IMR-90 (cell line): ENCODE measurements around the gene SLC25A11. TPM values are rescaled to one million over a fixed set of nuclear protein-coding genes. Genes with fewer than 3 reads are reported as not detected.

Experiments used
- ATAC-seq: fragments of 200-7000 bp; cut with Tn5 transposase; 2 replicates; pipeline ENCODE4 v1.9.1; 2020; ENCODE audit warnings: low read depth, mild to moderate bottlenecking, moderate library complexity
- BruUV-seq: library from RNA; stranded (reverse); fragments of 400-500 nt; replicated peaks from 2 replicates; lab custom pipeline; 2021; lab: Mats Ljungman, UMichigan
- CTCF ChIA-PET: fragments of 300-600 bp; formaldehyde crosslinking; extraction: SDS; loops from one replicate; lab custom pipeline; 2021; ENCODE audit warnings: antibody characterized with exemption; lab: Yijun Ruan, JAX
- POLR2A ChIA-PET: fragments of 300-600 bp; sonication (Branson Sonifier 250); formaldehyde crosslinking; loops from one replicate; lab custom pipeline; 2022; ENCODE audit warnings: antibody characterized with exemption; ENCODE audit not compliant: unreplicated experiment; lab: Charles Lee
- DNase-seq: peaks from one replicate; pipeline ENCODE4 v3.0.0; 2013
- H2AFZ ChIP-seq: replicated peaks from 2 replicates; pipeline ENCODE3; 2013; ENCODE audit warnings: low read length, mild to moderate bottlenecking; ENCODE audit not compliant: poor library complexity
- H2AK5ac ChIP-seq: 2 replicates; pipeline ENCODE4 v1.6.1; 2013; ENCODE audit warnings: low read depth, low read length, inconsistent platforms
- H2AK9ac ChIP-seq: replicated peaks from 2 replicates; pipeline ENCODE3; 2013; ENCODE audit warnings: mild to moderate bottlenecking, low read depth, low read length, moderate library complexity; ENCODE audit not compliant: poor library complexity
- H2BK120ac ChIP-seq: 2 replicates; pipeline ENCODE4 v1.6.1; 2013; ENCODE audit warnings: low read depth, low read length, inconsistent platforms
- H2BK15ac ChIP-seq: 3 replicates; pipeline ENCODE4 v1.6.1; 2013; ENCODE audit warnings: low read depth, low read length, inconsistent platforms
- H2BK20ac ChIP-seq: 2 replicates; pipeline ENCODE4 v1.6.1; 2013; ENCODE audit warnings: low read depth, mild to moderate bottlenecking, inconsistent platforms, low read length, moderate library complexity
- H2BK5ac ChIP-seq: 2 replicates; pipeline ENCODE4 v1.6.1; 2013; ENCODE audit warnings: mild to moderate bottlenecking, low read depth, low read length, inconsistent platforms; ENCODE audit not compliant: poor library complexity, severe bottlenecking
- H3K14ac ChIP-seq: replicated peaks from 2 replicates; pipeline ENCODE4 v1.6.1; 2013; ENCODE audit warnings: low read depth, low read length, inconsistent platforms
- H3K18ac ChIP-seq: 2 replicates; pipeline ENCODE4 v1.6.1; 2013; ENCODE audit warnings: low read depth, low read length, control low read depth
- H3K23ac ChIP-seq: 2 replicates; pipeline ENCODE4 v1.6.1; 2013; ENCODE audit warnings: low read depth, low read length, inconsistent platforms
- H3K27ac ChIP-seq: 2 replicates; pipeline ENCODE4 v1.5.1; 2013; ENCODE audit warnings: mild to moderate bottlenecking, control low read depth, low read length; ENCODE audit not compliant: insufficient read depth
- H3K27me3 ChIP-seq: 2 replicates; pipeline ENCODE4 v1.6.1; 2013; ENCODE audit warnings: low read length; ENCODE audit not compliant: control insufficient read depth, insufficient read depth
- H3K36me3 ChIP-seq: 2 replicates; pipeline ENCODE4 v1.6.1; 2013; ENCODE audit warnings: low read length, mixed read lengths; ENCODE audit not compliant: control insufficient read depth, insufficient read depth
- H3K4ac ChIP-seq: 2 replicates; pipeline ENCODE4 v1.6.1; 2013; ENCODE audit warnings: low read depth, low read length, inconsistent platforms
- H3K4me1 ChIP-seq: 2 replicates; pipeline ENCODE4 v1.6.1; 2013; ENCODE audit warnings: low read length, mixed read lengths; ENCODE audit not compliant: control insufficient read depth, insufficient read depth
- H3K4me2 ChIP-seq: 2 replicates; pipeline ENCODE4 v1.6.1; 2013; ENCODE audit warnings: low read depth, mild to moderate bottlenecking, control low read depth, low read length, moderate library complexity
- H3K4me3 ChIP-seq: 2 replicates; pipeline ENCODE4 v1.5.1; 2013; ENCODE audit warnings: low read depth, mild to moderate bottlenecking, control low read depth, low read length, moderate library complexity; ENCODE audit not compliant: insufficient read depth
- H3K56ac ChIP-seq: 2 replicates; pipeline ENCODE4 v1.6.1; 2013; ENCODE audit warnings: low read length, inconsistent platforms; ENCODE audit not compliant: insufficient read depth; ENCODE audit errors: extremely low read depth
- H3K79me1 ChIP-seq, 2 experiments: 2 replicates each; pipeline ENCODE4 v1.6.1; 2013; ENCODE audit warnings: low read length in 2 of 2, inconsistent platforms in 1 of 2, low read depth in 1 of 2
- H3K9ac ChIP-seq: 2 replicates; pipeline ENCODE4 v1.6.1; 2013; ENCODE audit warnings: low read depth, low read length, control low read depth
- H3K9me1 ChIP-seq: 2 replicates; pipeline ENCODE4 v1.6.1; 2013; ENCODE audit warnings: low read length, inconsistent platforms; ENCODE audit not compliant: insufficient read depth
- H3K9me3 ChIP-seq: 2 replicates; pipeline ENCODE4 v1.6.1; 2013; ENCODE audit warnings: low read length; ENCODE audit not compliant: control insufficient read depth, insufficient read depth
- H4K20me1 ChIP-seq: 2 replicates; pipeline ENCODE4 v1.6.1; 2013; ENCODE audit warnings: low read length, inconsistent platforms; ENCODE audit not compliant: insufficient read depth
- H4K5ac ChIP-seq: 2 replicates; pipeline ENCODE4 v1.6.1; 2013; ENCODE audit warnings: mild to moderate bottlenecking, low read depth, low read length, control low read depth
- H4K8ac ChIP-seq, 2 experiments: 2 replicates each; pipeline ENCODE4 v1.6.1; 2013; ENCODE audit warnings: low read depth in 2 of 2, low read length in 2 of 2, control low read depth in 1 of 2, inconsistent platforms in 1 of 2
- H4K91ac ChIP-seq: 2 replicates; pipeline ENCODE4 v1.6.1; 2013; ENCODE audit warnings: low read depth, low read length, inconsistent platforms; ENCODE audit not compliant: insufficient read depth
- BHLHE40 ChIP-seq: fragments of 150-350 bp; IDR thresholded peaks from 2 replicates; pipeline ENCODE4 v1.6.1; 2016; ENCODE audit warnings: mild to moderate bottlenecking, low read depth, low read length
- CEBPB ChIP-seq: IDR thresholded peaks from 2 replicates; pipeline ENCODE4 v1.6.1; 2012; ENCODE audit warnings: low read depth, low read length, improper control_type of control experiment
- CHD1 ChIP-seq: IDR thresholded peaks from 2 replicates; pipeline ENCODE4 v1.6.1; 2012; ENCODE audit warnings: low read depth, low read length, improper control_type of control experiment
- FOS ChIP-seq: fragments of 150-350 bp; IDR thresholded peaks from 2 replicates; pipeline ENCODE4 v1.6.1; 2016; ENCODE audit warnings: low read depth, low read length
- MAFK ChIP-seq: IDR thresholded peaks from 2 replicates; pipeline ENCODE4 v1.6.1; 2012; ENCODE audit warnings: low read depth, low read length, improper control_type of control experiment
- MXI1 ChIP-seq: IDR thresholded peaks from 2 replicates; pipeline ENCODE4 v1.6.1; 2012; ENCODE audit warnings: low read depth, mild to moderate bottlenecking, low read length, moderate library complexity, borderline replicate concordance
- NFE2L2 ChIP-seq: fragments of 150-350 bp; IDR thresholded peaks from 2 replicates; pipeline ENCODE4 v1.6.1; 2016; ENCODE audit warnings: low read depth, mild to moderate bottlenecking, low read length
- POLR2A ChIP-seq: IDR thresholded peaks from 2 replicates; pipeline ENCODE4 v1.6.1; 2012; ENCODE audit warnings: mild to moderate bottlenecking, low read depth, low read length
- RAD21 ChIP-seq: IDR thresholded peaks from 2 replicates; pipeline ENCODE4 v1.6.1; 2012; ENCODE audit warnings: low read length, improper control_type of control experiment
- RCOR1 ChIP-seq: IDR thresholded peaks from 2 replicates; pipeline ENCODE4 v1.6.1; 2012; ENCODE audit warnings: mild to moderate bottlenecking, low read length, improper control_type of control experiment; ENCODE audit not compliant: insufficient replicate concordance
- RFX5 ChIP-seq: IDR thresholded peaks from 2 replicates; pipeline ENCODE4 v1.8.0; 2012; ENCODE audit warnings: low read depth, mild to moderate bottlenecking, low read length, moderate library complexity
- SMC3 ChIP-seq: fragments of 150-350 bp; IDR thresholded peaks from 2 replicates; pipeline ENCODE4 v1.6.1; 2016; ENCODE audit warnings: low read depth, mild to moderate bottlenecking, antibody characterized with exemption, low read length, moderate library complexity
- WGBS, 2 experiments: methylation state at CpG; one replicate each; pipeline versions ENCODE4 v1.1.5 to v1.1.7; 2013; ENCODE audit warnings: missing lambda C conversion rate in 2 of 2; ENCODE audit not compliant: insufficient read length in 1 of 2; ENCODE audit errors: extremely low coverage in 2 of 2; 5-methylcytosine and 5-hydroxymethylcytosine counted together
- dilution Hi-C: fragments of 300-500 bp; cut with HindIII; formaldehyde crosslinking; loops from one replicate; pipeline ENCODE4 v1.14.3; 2018; ENCODE audit warnings: low sequenced_read_pairs; ENCODE audit not compliant: unreplicated experiment
- in situ Hi-C: fragments of 300-500 bp; cut with MboI; formaldehyde crosslinking; loops from 3 replicates; pipeline ENCODE4 v1.14.3; 2019; ENCODE audit warnings: low sequenced_read_pairs, inconsistent platforms, mixed read lengths
- intact Hi-C: fragments of 100-400 bp; cut with micrococcal nuclease; formaldehyde crosslinking; loops from 2 replicates; pipeline ENCODE4 v1.10.0; 2022
- polyA plus RNA-seq, 3 experiments: library from polyadenylated mRNA; depleted of rRNA; stranded (reverse); fragments of >200 nt; gene quantifications; 2 replicates each; pipeline ENCODE4 v1.2.3, GENCODE V29; 2012; ENCODE audit warnings: low replicate concordance in 1 of 3
- total RNA-seq: library from RNA; depleted of rRNA; stranded (reverse); fragments of >200 nt; gene quantifications from 2 replicates; pipeline ENCODE4 v1.2.3, GENCODE V29; 2012
- TF ChIP-seq, protein P1 (sequence below): fragments of 150-350 bp; IDR thresholded peaks from 2 replicates; pipeline ENCODE4 v1.6.1; 2017; ENCODE audit warnings: mild to moderate bottlenecking, antibody characterized with exemption, low read length, low read depth
- TF ChIP-seq, protein P2 (sequence below): conservative IDR thresholded peaks from 2 replicates; pipeline ENCODE4 v1.5.1; 2012; ENCODE audit warnings: mild to moderate bottlenecking, low read depth, low read length, improper control_type of control experiment
- TF ChIP-seq, protein P3 (sequence below): fragments of 150-350 bp; IDR thresholded peaks from 2 replicates; pipeline ENCODE4 v1.6.1; 2016; ENCODE audit warnings: low read depth, mild to moderate bottlenecking, low read length, moderate library complexity, borderline replicate concordance

The SLC25A11 gene
- total and polyA plus RNA-seq, 2 of the 4 experiments (the other 2 are of a cell fraction), result 35.0 to 62.2 TPM

DNA sequence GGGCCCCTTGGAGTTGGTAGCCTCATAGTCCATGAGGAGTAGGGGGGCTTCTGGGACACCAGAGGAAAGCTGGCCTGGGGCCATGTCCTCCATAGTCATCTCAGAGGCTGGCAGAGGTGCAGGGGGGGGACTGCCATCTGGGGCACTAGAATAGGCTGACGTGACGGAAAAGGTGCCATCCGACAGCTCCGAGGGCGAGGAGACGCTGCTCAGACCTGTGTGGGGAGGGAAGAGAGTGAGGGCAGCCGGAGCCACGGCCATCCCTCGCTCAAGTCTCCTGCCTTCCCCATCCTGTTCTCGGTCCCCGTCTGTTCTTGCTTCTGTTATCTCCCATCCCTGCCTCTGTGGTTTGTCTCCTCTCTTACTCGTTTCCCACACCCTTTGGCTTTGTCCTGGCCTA lies 32.5 kb upstream of the SLC25A11 start:
- dilution Hi-C loops, result no loop called here
- peaks cover 19% of the 10 kb centered on the region for H3K9me1 ChIP-seq
- intact Hi-C loops, result no loop called here
- no peak overlapping the region for H3K27ac ChIP-seq
- no peak overlapping the region for H3K4ac ChIP-seq
- H3K18ac ChIP-seq, result no peak overlapping the region
- H2BK5ac ChIP-seq, result no peak overlapping the region
- H3K23ac ChIP-seq, result no peak overlapping the region
- ATAC-seq (no peak), DNase-seq (no peak)
- no peak overlapping the region for H2AK5ac ChIP-seq
- H3K4me1 ChIP-seq, result peaks cover 14% of the 10 kb centered on the region
- H2AFZ ChIP-seq, result no peak overlapping the region
- H4K91ac ChIP-seq, result no peak overlapping the region
- ChIA-PET POLR2A (no interaction called here), CTCF (no interaction called here)
- peaks cover 3% of the 10 kb centered on the region; the same call in 1 of the 2 replicates for H4K20me1 ChIP-seq
- H4K5ac ChIP-seq, result no peak overlapping the region
- H3K9ac ChIP-seq, result no peak overlapping the region
- H2AK9ac ChIP-seq, result peak overlapping the region; percentile 56
- TF ChIP-seq RAD21 (no peak), MAFK (no peak), CHD1 (no peak), RFX5 (no peak), FOS (no peak), SMC3 (no peak), MXI1 (no peak), BHLHE40 (no peak), RCOR1 (no peak), NFE2L2 (no peak), CEBPB (no peak), POLR2A (no peak)
- TF ChIP-seq, protein P1, sequence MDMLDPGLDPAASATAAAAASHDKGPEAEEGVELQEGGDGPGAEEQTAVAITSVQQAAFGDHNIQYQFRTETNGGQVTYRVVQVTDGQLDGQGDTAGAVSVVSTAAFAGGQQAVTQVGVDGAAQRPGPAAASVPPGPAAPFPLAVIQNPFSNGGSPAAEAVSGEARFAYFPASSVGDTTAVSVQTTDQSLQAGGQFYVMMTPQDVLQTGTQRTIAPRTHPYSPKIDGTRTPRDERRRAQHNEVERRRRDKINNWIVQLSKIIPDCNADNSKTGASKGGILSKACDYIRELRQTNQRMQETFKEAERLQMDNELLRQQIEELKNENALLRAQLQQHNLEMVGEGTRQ, result no peak
- TF ChIP-seq, protein P2, sequence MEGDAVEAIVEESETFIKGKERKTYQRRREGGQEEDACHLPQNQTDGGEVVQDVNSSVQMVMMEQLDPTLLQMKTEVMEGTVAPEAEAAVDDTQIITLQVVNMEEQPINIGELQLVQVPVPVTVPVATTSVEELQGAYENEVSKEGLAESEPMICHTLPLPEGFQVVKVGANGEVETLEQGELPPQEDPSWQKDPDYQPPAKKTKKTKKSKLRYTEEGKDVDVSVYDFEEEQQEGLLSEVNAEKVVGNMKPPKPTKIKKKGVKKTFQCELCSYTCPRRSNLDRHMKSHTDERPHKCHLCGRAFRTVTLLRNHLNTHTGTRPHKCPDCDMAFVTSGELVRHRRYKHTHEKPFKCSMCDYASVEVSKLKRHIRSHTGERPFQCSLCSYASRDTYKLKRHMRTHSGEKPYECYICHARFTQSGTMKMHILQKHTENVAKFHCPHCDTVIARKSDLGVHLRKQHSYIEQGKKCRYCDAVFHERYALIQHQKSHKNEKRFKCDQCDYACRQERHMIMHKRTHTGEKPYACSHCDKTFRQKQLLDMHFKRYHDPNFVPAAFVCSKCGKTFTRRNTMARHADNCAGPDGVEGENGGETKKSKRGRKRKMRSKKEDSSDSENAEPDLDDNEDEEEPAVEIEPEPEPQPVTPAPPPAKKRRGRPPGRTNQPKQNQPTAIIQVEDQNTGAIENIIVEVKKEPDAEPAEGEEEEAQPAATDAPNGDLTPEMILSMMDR, result no peak
- TF ChIP-seq, protein P3, sequence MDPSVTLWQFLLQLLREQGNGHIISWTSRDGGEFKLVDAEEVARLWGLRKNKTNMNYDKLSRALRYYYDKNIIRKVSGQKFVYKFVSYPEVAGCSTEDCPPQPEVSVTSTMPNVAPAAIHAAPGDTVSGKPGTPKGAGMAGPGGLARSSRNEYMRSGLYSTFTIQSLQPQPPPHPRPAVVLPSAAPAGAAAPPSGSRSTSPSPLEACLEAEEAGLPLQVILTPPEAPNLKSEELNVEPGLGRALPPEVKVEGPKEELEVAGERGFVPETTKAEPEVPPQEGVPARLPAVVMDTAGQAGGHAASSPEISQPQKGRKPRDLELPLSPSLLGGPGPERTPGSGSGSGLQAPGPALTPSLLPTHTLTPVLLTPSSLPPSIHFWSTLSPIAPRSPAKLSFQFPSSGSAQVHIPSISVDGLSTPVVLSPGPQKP, result no peak
- H3K14ac ChIP-seq, result no peak overlapping the region
- no peak overlapping the region for H3K56ac ChIP-seq
- in situ Hi-C loops, result no loop called here
- peaks cover 39% of the 10 kb centered on the region for H3K36me3 ChIP-seq
- no peaks in the 10 kb centered on the region for H3K9me3 ChIP-seq
- H3K4me3 ChIP-seq, result no peak overlapping the region
- WGBS, 2 experiments, result 90% methylated on average over 6 of the region's 12 CpGs; no CpG with 5 or more reads in 1 of the 2 experiments
- H2BK120ac ChIP-seq, result no peak overlapping the region
- H2BK15ac ChIP-seq, result no peak overlapping the region
- no TSS peak for BruUV-seq
- H4K8ac ChIP-seq, result no peak overlapping the region
- H3K27me3 ChIP-seq, result no peaks in the 10 kb centered on the region
- H3K79me1 ChIP-seq, result peaks cover 9 to 56% of the 10 kb centered on the region in 2 experiments; a peak in 3 of 4 replicates
- H3K4me2 ChIP-seq, result no peak overlapping the region
- H2BK20ac ChIP-seq, result no peak overlapping the region
